CD1c-positive myeloid dendritic cell (primary cell): ENCODE measurements around the gene DSTN.

Experiments used
- DNase-seq: peaks from one replicate; pipeline ENCODE4 v3.0.0-alpha.2; 2016; ENCODE audit errors: extremely low spot score

The DSTN gene

GRCh38 chr20:17624070-17624469 is 54.2 kb downstream of the DSTN start:
- no peak for DNase-seq

DNA sequence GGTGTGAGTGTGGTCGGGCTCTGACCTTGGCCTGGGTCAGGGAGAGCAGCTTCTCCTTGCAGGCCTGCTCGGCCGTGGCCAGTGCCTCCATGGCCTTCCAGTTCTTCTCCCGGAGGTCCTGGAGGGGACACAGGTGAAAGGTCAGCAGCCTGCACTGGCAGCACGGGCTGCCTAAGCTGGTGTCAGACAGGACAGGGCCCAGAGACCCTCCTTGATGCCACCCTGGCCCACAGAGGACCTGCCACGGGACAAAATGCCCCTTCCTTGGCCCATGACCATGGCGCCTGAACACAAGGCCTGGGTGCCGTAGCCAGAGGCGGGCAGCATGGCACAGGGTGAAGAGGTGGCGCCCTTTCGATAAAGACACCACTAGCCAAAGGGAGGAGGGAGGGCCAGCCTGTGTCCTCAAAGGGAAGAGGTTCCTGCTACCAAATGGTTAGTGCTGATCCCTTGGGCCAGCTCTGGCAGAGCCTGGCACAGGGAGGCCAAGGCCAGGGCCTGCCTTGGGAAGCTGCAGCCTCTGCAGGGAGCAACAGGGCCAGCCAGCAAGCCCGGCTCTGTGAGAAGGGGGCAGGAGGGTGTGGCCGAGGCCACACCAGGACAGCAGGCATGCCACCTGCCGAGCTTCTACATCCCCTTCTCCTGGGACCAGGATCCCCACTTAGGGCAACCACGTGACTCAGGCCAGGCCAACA is 54.8 kb downstream of the DSTN start:
- DNase-seq, result no peak

DNA sequence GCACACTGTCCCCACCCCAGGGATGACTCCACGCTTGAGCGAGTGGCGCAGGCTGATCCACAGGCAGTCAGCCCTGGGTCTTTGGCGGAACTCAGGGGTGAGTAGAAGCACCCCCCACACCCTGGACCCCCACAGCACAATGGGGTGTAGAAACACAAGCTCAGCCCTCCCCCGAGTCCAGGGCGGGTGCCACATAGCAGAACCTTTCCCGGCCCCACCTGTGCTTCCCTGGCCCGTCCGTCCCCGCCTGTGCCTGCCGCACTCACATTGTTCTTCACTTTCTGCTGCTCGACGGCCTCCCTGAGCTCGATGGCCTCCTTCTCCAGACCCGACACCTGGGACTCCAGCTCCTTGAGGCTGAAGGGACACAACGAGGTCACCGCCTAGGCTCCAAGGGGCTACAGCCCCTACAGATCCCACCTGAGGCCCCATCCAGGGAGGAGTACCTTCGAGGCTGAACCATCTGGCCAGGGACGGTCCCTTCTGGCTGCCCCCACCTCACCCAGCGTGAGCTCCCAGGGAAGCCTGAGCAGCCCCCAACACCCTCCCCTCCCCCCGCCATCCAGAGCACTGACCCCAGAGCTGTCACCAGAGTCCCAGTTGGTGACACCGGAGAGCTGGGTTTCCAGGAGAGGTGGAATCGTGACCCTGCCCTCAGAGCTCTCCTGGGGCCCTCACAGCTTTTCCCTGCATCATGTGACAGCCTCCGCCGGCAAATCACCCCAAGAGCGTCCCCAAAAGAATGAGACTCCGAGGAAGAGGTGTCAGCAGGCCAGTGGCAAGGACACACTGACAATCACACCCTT is 55.6 kb downstream of the DSTN start:
- no peak for DNase-seq

- no peak for DNase-seq
Observed at GRCh38 chr20:17626217-17627007, 56.5 kb downstream of the DSTN start.

- DNase-seq, result peak; percentile 47
Observed at GRCh38 chr20:17627101-17627955, 57.5 kb downstream of the DSTN start.

DNA sequence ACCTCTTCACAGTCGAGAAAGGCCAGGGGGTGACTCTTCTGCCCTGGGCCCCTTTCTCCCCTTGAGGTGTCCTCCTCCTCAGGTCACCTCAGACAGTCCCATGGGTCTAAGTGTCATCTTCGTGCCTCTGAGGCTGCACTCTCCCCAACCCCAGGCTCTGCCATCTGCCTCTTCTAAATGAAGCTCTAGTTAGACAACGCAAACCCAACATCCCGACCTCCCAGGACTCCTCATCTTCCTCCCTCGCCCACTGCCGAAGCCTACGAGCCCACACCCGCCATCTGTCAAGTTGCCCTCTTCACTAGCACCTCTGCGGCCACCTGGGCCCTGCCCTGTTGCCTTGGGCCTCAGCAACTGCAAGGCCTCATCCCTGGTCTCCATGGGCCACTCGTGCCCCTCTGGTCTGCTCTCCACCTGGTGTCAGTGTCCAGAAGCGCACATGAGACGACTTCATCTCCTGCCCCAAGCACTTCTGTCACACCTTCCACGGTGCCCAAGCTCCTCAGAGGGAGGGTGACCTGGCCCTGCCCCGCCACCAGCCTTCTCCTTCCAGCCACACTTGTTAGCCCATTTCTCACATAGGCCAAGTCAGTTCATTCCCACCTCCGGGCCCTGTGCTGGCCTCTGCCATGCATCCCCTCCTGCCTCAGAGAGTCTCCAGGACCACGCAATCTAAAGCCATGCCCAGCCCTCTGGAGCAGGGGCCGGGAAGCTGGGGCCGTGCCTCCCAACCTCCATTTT is 58.4 kb downstream of the DSTN start:
- DNase-seq, result no peak

DNA sequence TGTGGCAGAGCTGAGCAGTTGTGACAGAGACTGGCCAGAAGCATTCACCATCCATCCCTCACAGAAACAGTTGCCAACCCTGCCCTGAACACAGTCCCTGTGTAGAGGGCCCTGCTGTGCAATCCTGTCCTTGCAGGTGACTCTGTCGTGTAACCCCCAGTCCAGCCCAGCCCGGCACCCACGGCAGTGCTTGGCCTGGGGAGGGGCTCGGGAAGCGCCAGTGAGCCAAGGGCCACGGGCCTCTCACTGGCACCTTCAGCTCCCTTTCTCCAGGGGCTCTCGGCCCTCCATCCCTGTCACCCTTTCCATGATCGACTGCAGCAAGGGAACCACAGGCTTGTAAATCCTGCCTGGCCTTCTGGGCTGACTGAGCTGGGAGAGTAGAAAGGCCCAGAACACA is 59.1 kb downstream of the DSTN start:
- DNase-seq, result no peak

DNA sequence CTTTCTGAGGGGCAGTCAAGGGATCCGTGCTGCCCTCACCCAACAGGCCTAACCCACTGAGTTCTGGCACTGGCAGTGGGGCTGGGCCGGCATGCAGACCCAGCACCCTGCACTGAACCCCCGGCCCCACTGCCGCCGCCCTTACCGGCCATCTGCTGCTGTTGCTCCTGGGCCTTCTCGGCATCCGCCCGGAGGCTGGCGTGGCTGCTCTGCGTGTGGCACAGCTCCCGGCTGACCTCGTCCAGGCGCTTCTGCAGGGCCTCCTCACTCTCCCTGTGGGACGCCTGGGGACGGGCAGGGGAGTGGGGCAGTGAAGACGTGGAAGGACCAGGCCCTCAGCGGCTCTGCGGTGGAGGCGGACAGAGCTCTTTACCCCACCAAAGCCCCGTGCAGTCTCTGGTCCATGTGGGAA is 59.8 kb downstream of the DSTN start:
- DNase-seq, result no peak

DNA sequence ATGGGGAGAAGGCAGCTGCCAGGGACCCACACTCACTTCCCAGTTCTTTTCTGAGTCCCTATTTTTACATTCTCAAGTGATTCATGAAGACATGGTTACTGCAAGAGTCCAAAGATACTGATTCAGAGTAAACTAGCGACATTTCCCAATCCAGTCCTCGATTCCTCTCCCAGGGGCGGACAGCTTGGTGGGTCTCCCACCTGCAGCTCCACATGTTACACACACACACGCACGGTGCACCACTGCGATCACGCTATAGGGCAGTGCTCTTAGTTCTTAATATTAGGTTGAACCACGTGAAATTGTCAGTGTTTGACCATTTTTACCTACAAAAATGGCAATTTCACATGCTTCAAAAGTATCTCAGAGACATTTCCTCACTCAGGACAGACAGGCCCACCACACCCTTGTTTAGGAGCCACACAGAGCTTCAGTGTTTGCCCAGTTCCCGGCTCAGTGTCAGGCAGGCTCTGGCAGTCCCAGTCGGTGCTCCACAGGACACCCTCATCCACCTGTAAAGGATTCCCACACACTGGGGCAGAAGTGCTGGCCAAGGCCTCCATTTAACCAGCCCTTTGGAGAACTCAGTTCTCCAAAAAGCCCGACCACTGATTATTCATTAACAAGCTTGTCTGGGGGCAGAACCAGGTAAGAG is 60.4 kb downstream of the DSTN start:
- DNase-seq, result no peak

- DNase-seq, result no peak
Observed at GRCh38 chr20:17630806-17631195, 60.9 kb downstream of the DSTN start.

DNA sequence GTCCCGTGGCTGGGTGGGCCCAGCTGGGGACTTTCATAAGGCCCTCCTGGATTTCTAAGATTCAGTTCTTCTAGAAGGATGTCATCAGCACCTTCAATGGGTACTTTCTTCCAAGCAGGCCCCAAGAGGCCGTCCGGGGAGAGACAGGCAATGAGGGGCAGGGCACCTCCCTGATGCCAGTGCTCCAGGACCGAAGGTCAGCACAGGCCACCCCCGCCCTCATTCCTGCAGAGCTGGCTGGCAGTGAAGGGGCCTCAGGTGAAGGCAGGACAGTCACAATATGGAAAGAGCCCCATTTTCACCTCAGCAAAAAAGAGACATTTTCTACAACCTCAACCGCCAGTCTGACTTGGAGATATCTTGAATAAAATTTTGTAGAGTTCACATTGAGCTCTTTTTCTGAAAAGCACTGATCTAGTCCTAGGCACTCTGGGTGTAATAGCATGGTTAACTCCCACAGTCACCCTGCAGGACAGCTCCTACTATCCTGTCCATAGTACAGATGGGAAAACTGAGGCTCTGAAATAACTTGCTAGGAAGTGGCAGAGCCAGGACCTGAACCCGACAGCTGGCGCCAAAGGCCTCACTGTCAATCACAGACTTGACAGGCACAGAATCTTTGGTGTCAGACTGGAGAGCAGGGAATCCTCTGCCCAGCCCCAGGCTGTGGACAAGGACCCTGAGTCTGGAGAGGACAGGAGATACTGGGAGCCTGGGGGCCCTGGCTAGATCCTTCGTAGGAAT is 61.9 kb downstream of the DSTN start:
- DNase-seq, result no peak

DNA sequence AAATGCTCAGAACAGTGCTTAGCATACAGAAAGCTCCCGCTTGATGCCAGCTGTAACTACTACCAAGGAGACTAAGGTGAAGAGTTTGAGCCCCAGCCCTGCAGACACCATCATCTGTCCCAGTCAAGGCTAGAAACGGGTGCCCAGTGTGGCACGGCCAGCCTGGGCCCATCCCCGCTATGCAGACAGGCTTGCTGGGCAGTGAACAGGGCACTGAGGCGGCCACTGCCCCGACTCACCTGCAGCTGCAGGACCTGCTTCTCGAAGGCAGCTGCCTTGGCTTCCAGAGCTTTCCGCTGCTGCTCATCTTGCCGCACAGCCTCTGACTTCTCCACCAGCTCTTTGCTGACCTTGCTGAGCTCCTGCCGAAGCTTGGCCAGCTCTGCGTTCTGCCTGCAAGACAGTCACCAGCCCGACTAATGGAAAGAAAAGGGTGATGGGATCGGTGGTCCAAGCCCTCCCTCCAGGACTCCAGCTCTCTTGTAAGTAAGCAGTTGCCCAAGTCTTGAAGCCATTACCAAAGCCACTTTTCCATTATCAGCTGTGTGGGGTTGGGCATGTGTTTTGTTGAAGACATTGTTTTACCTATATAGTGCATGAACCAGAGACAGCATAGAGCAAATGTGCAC is 63.5 kb downstream of the DSTN start:
- DNase-seq, result no peak

DNA sequence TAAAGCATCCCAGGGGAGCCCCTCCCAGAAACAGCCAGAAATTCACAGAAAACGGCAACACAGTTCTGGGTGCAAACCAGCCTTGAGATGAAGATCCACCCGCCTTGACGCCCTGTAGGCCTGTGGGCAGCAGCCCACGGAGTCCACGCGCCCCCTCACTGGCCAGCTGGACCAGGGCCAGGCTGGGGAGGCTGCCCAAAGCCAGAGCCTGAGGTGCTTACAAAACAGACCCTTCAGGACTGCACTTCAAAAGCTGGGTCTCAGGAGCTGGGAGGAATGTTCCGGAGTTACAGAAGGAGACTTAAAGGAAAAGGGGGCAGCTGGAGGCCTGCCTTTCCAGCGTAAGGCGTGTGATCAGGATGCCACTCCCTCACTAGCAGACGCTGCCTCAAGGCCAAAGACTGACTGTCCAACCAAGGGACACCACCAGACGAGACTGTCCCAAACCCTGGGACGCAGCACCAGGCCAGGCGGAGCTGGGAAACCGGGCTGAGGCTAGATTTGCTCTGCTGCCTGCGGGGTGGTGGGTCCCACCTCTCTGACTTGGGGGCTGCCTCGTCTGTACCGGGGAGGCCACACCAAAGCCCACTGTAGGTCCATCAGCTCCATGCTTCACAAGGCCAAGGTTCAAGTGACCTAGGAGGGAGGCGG is 64.1 kb downstream of the DSTN start:
- DNase-seq, result no peak

DNA sequence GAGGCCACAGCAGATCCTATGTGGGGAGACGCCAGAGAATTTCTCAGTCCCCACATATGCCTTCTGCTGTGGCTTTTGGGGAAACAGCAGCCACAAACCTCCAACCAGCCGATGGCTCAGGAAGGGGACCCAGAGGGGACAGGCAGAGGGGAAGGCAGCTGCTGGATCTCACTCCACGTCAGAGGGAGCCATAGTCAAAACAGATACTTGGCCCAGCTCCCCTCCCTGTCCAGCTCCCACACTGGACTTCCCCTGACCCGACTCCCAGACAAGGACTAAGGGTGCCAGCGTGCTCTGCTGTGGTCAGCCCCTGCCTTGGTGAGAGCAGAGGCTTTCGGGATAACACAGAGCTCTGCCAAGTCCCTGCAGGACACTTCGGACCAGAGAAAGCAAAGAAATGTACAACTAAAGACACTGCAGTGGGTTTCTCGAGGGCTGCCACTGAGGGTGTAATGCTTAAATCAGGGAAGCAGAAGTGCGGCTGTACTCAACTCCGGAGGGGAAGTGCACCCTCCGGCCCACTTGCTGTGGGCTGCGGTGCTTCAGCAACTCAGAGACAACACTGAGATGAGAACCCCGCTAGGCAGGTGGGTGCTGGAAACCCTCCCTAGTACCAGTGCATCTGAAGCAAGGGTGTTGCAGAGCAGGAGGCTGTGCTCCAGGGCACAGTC is 64.9 kb downstream of the DSTN start:
- peak; percentile 85 for DNase-seq

GRCh38 chr20:17635332-17636244 is 65.7 kb downstream of the DSTN start:
- peak; percentile 6 for DNase-seq

DNA sequence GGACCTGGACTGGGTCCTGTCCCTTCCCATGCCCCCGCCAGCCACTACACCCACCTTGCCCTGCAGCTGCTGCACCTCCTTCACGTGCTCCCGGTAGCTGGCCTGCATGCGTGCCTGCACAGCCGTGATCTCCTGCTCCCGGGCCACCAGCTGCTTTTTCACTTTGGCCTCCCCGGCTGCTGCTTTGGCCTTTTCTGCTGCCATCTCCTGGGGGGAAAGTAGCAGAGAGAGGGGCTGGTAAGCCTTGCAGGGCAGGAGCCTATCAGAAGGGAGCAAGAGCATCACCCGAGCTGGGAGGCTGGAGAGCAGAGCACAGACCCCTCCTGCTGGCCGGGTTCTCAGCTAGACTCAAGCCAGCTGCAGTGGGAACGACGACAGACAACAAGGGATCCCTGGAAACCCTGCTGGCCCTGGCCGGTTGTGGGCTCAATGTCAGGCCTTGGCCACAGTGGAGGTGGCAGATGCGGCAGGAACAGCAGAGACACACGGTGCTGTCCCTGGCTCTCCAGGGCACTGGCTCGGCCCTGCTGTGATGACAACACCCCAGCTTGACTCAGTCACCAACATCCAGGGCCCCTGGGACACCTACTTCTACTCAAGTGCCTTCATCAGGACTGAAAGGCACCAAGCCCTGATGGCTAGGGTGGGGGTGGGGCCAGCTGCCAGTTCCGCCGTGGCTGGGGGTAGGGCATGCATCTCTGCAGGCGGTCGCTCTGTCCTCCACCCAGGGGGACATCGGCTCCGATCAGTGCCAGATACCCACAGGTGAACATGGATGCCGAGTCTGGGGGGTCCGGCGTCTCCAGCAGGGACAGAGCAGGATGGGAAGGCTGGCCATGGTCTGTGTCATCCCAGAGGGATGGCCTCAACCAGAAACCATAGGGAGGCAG is 66.9 kb downstream of the DSTN start:
- no peak for DNase-seq
